Measurements from ENCODE around the gene P2RY13.
A peak's percentile ranks its signal among the peaks of the same experiment; 100 is the strongest.

P2RY13 gene

DNA sequence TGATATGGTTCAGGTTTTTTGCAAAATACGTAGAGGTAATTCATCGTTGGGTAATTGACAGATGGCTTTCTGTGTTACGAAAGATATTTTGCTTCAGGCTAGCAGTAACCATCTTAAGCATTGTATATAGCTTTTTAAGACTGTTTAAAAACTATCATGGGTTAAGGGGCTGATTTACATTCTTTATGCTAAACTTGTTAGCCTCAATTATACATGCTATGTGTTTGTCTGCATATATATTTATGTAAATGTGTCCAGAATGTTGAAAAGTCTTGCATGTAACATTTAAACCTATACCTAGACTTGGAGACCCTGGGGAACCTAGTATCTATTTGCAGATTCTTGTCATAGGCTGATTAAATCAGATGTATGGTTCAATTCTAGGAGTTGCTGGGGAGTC is 39.9 kb downstream of the P2RY13 start:
- DNase-seq = no peak

DNA sequence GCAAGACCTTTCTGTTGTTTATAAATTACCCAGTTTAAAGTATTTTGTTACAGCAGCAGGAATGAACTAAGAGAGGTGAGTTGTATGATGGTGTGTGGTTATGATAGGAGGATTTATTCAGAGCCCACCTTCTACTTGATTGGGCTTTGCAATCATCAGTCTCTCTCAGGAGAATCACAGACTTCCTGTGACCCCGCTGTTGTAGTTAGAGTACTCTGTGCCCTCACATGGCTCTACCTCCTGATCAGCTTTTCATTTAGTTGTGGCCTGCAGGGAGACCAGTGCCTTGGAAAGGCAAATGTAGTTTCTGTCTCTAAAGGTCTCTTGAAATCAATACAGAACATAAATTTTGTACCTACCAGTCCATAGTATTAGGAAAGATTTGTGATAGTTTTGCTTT is 43.4 kb downstream of the P2RY13 start:
- DNase-seq = no peak

DNA sequence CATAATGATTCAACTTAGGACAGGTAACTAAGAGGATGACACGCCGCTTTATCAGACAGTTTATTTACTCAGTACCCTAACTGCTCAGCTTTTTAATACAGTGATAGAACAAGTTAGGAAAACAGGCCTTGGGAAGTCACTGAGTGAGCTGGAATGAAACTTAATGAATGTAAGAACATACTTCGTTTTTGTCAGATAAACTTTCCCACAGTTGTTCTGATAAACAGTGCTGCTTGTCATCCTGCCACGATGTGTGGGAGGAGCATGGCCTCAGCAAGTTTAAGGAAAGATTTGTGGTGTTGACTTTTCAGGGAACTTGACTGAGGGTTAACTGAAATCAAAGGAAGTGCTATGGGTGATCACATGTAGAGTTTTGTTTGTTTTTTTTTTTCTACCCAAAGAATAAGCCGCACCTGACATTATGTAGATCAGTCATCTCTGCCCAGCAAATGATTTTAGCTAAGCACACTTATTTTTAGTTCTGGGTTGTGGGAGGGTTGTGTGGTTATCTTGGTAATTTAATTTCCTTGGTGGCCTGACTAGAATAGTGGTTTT is 45.4 kb downstream of the P2RY13 start:
- DNase-seq = peak; percentile 28

DNA sequence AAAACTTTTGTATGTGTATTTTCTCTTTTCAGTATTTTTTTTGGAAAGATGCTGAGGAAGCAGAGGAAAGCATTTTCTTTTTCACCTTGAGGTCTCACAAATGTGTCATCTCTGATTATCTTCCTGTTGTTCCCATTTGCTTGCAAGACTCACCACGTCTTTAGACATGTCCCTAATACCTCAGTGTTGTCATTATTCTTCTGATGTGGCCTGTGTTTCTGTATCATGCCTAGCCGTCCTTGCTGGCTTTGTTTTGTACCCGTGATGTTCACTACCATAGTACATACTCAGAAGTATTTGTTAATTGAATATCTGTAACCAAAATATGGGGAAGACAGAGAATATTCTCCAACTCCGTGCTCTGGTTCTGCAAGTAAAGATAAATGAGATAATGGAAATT is 46.0 kb downstream of the P2RY13 start:
- no peak for DNase-seq

DNA sequence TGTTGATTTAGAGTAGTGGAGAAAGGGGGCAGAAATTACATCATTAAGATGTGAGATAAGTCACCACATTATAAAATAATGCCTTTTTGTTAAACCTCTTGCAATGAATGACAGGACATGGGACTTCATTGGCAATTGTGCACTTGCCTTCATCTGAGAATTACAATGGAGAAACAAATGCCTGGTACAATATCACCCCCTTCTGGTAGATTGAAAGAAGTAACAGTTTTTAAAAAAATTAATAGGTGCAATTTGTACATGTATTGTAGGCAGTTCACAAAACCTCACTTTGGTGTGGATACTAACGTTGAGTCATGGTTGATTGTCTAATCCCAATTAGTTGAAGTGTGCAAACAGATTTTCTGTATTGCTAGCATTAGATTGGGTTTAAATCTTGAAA is 46.4 kb downstream of the P2RY13 start:
- peak; percentile 70 for DNase-seq

DNA sequence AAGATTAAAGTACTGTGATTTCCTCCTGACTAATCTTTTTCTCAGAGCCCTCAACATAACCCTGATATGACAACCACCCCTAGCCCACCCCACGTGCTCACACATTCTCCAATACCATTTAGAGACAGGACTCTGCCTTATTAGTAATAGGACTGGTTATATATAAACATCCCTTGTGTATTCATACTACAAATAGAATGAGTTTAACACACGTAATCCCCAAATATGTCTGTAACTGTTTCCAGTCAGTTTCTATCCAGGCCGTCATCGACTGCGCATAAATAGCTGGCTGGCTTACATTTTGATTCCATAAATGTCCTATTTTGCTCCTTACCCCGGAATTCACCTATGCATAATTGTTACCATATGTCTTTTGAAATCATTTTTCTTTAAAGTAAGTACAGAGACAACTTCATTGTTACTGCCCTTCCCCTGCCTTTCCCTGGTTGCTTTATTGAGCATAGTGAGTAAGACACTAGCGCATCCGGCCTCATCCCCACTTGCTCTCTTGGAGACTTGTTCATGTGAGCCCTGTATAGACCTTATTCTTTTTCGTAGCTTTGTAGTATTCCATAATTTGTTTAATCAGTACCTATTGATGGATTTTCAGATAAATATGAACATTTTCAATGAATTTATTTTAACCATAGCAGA is 47.6 kb downstream of the P2RY13 start:
- peak; percentile 89 for DNase-seq

DNA sequence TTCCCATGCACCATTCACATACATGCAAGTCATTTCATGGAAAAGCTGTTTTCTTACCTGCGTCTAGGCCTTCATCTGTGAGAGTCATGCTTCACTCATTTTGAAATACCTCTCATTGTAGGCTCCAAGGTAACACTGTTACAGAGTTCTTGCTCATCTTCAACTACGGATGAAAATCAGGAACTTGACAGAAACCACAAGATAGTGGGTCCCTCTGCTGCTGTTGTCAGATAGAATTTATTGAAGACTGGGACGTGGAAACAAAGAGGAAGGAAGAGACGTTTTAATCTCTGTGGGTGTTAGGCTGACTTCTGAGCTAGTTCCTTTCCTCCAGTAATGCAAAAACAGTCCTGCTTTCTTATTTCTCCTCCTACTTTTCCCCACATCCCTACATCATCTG is 51.1 kb downstream of the P2RY13 start, which contains the start of gene P2RY14:
TSS of gene P2RY14 (minus strand) at position 313 of the 400 bp plus-strand sequence. CDS start 64,226 bp downstream, outside the sequence.
- DNase-seq = no peak

DNA sequence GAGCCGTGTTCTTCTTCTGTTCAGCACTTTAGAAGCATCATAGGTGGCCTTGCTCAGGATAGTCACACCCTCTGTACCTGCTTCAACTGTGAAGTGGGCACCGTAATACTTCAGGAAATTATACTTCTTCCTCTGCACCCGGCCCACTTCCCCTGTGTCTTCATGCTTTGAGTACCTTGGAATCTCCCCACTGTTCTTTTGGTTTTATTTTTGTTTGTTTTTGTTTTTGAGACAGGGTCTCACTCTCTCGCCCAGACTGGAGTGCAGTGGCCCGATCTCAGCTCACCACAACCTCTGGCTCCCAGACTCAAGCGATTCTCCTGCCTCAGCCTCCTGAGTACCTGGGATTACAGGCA is 52.7 kb downstream of the P2RY13 start:
- DNase-seq = no peak

Measured in fibroblast of skin of right quadriceps (primary cell).